Fibroblast of lung (primary cell): Measurements from ENCODE around the gene PROM2. TPM values are rescaled to one million over a fixed set of nuclear protein-coding genes. Genes with fewer than 3 reads are reported as not detected.

Experiments used
- DNase-seq, 2 donors: peaks; one replicate each; pipeline versions ENCODE4 v3.0.0 to v3.0.0-alpha.2; 2010; ENCODE audit warnings: low read depth in 2 of 2
- H2AFZ ChIP-seq: 2 replicates; pipeline ENCODE4 v1.5.1; 2012; ENCODE audit warnings: low read length, control low read depth, inconsistent platforms
- H3K27ac ChIP-seq: 2 replicates; pipeline ENCODE4 v1.5.1; 2011; ENCODE audit warnings: low read length, control low read depth; ENCODE audit not compliant: insufficient read depth
- H3K27me3 ChIP-seq: 2 replicates; pipeline ENCODE4 v1.5.1; 2011; ENCODE audit warnings: mild to moderate bottlenecking, low read length; ENCODE audit not compliant: control insufficient read depth, insufficient read depth
- H3K36me3 ChIP-seq: 2 replicates; pipeline ENCODE4 v1.5.1; 2011; ENCODE audit warnings: low read length; ENCODE audit not compliant: control insufficient read depth, insufficient read depth
- H3K4me1 ChIP-seq: 2 replicates; pipeline ENCODE4 v1.5.1; 2011; ENCODE audit warnings: low read length; ENCODE audit not compliant: control insufficient read depth, insufficient read depth; ENCODE audit errors: extremely low read depth
- H3K4me2 ChIP-seq: 2 replicates; pipeline ENCODE4 v1.5.1; 2011; ENCODE audit warnings: low read length, control low read depth; ENCODE audit not compliant: insufficient read depth; ENCODE audit errors: extremely low read depth
- H3K4me3 ChIP-seq, 4 experiments: fragments of 200-600 bp in 1 of 4; sonication (generic) in 1 of 4; replicated peaks in 1 of 4; 2 replicates each; pipeline ENCODE4 v1.5.1; 2011 to 2016; ENCODE audit warnings: low read length in 4 of 4, low read depth in 3 of 4, mild to moderate bottlenecking in 3 of 4, control low read depth in 2 of 4, inconsistent platforms in 1 of 4, mixed read lengths in 1 of 4; ENCODE audit not compliant: insufficient read depth in 1 of 4; ENCODE audit errors: control extremely low read depth in 1 of 4
- H3K79me2 ChIP-seq: 2 replicates; pipeline ENCODE4 v1.5.1; 2012; ENCODE audit warnings: mild to moderate bottlenecking, low read length, inconsistent platforms; ENCODE audit not compliant: control insufficient read depth, insufficient read depth
- H3K9ac ChIP-seq: 2 replicates; pipeline ENCODE4 v1.5.1; 2011; ENCODE audit warnings: mild to moderate bottlenecking, low read length, control low read depth; ENCODE audit not compliant: insufficient read depth
- H3K9me3 ChIP-seq: 2 replicates; pipeline ENCODE4 v1.5.1; 2012; ENCODE audit warnings: low read depth, low read length; ENCODE audit not compliant: control insufficient read depth, insufficient read depth
- H4K20me1 ChIP-seq: 2 replicates; pipeline ENCODE4 v1.5.1; 2011; ENCODE audit warnings: low read length; ENCODE audit not compliant: control insufficient read depth, insufficient read depth; ENCODE audit errors: extremely low read depth
- EZH2 ChIP-seq: IDR thresholded peaks from 2 replicates; pipeline ENCODE4 v1.5.1; 2012; ENCODE audit warnings: low read length, control low read depth, mild to moderate bottlenecking; ENCODE audit errors: missing control alignments
- polyA plus RNA-seq, 2 donors: library from polyadenylated mRNA; depleted of rRNA in 1 of 2; stranded (reverse) in 1 of 2; unstranded in 1 of 2; fragments of >200 nt; gene quantifications; 2 replicates each; pipeline ENCODE4 v1.2.1, GENCODE V29; 2011 to 2012; ENCODE audit warnings: missing spikeins in 1 of 2
- total RNA-seq: library from RNA; depleted of rRNA; stranded (reverse); fragments of >200 nt; gene quantifications from 2 replicates; pipeline ENCODE4 v1.2.1, GENCODE V29; 2014
- TF ChIP-seq, protein P1 (sequence below), 2 donors: IDR thresholded peaks in 1 of 2; conservative IDR thresholded peaks in 1 of 2; 1 replicate in 1 of 2; 2 replicates in 1 of 2; pipeline ENCODE4 v1.5.1; 2011 to 2012; ENCODE audit warnings: low read length in 2 of 2, control low read depth in 1 of 2, inconsistent platforms in 1 of 2, low read depth in 1 of 2, mild to moderate bottlenecking in 1 of 2

PROM2 gene
- total and polyA plus RNA-seq, 2 donors (not counting 1 experiment from before 2014, with no cell fraction given): 0.05 to 0.33 TPM

DNA sequence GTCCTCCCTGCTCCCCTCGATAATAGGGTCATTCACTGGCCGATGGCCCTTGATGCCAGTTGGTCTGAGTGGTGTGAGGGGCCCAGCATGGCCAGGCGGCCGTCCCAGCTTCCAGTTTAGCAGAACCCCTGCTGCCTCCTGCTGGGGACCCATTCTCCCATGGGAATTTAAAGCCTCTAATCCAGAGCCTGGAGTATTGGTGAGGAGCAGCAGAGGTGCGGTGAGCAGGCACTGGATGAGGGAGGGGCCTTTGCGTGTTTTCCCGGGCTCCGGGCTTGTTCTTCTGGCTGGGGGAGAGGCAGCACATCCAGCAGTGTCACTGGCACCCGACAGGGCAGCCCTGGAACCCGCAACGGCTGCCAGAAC, 40.3 kb downstream of the PROM2 start:
- H3K27ac ChIP-seq: no peak overlapping the region
- no peak overlapping the region for H3K4me2 ChIP-seq
- no peaks in the 10 kb centered on the region for H3K9me3 ChIP-seq
- no peaks in the 10 kb centered on the region for H3K27me3 ChIP-seq
- no peak overlapping the region for H3K4me3 ChIP-seq
- H2AFZ ChIP-seq: no peak overlapping the region
- no peaks in the 10 kb centered on the region for H3K79me2 ChIP-seq
- H3K4me1 ChIP-seq: peaks cover 2% of the 10 kb centered on the region
- no peak overlapping the region for H3K9ac ChIP-seq
- H4K20me1 ChIP-seq: no peaks in the 10 kb centered on the region
- TF ChIP-seq EZH2: no peak
- TF ChIP-seq, protein P1, sequence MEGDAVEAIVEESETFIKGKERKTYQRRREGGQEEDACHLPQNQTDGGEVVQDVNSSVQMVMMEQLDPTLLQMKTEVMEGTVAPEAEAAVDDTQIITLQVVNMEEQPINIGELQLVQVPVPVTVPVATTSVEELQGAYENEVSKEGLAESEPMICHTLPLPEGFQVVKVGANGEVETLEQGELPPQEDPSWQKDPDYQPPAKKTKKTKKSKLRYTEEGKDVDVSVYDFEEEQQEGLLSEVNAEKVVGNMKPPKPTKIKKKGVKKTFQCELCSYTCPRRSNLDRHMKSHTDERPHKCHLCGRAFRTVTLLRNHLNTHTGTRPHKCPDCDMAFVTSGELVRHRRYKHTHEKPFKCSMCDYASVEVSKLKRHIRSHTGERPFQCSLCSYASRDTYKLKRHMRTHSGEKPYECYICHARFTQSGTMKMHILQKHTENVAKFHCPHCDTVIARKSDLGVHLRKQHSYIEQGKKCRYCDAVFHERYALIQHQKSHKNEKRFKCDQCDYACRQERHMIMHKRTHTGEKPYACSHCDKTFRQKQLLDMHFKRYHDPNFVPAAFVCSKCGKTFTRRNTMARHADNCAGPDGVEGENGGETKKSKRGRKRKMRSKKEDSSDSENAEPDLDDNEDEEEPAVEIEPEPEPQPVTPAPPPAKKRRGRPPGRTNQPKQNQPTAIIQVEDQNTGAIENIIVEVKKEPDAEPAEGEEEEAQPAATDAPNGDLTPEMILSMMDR (conservative IDR thresholded peaks at IDR 0.05 in 1 of 2, IDR thresholded peaks at IDR 0.05 in 1 of 2; ENCODE audit: low read depth in 1 of 2, low read length in 2 of 2): no peak
- no peaks in the 10 kb centered on the region for H3K36me3 ChIP-seq
- no peak for DNase-seq

DNA sequence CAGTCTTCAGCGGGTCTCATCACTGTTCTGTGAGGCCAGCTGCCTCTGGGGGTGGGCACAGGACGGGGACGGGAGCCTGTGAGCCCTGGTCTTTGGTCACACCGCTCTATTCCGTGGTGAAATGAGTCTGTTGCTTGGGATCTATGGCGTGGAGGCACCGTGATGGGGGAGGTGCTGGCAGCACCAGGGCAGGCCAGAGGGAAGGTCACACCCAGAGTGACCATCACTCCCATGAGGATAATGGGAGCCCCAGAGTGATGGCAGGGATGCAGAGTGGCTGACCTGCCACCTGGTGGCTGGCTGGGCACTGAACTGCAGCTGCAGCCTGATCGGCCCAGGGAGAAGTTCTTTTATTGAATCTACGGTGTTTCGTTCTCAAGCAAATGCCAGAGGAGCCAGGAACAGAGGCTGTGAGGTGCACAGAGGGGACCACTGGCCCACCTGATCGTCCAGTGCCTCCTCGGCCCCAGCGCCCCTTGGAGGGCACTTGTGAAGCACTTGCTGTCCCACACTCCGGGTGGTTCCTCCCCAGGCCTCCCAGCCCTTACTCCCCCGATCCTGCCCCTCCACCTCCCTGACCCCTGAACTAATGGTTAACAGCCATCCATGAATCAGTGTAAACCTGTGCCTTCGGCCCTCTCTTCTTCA, 40.8 kb downstream of the PROM2 start:
- no peak overlapping the region for H3K9ac ChIP-seq
- H3K9me3 ChIP-seq: no peaks in the 10 kb centered on the region
- no peak overlapping the region for H3K4me2 ChIP-seq
- H2AFZ ChIP-seq: no peak overlapping the region
- H3K27ac ChIP-seq: no peak overlapping the region
- DNase-seq: peak; percentile 36 to 50
- TF ChIP-seq, protein P1 (conservative IDR thresholded peaks at IDR 0.05 in 1 of 2, IDR thresholded peaks at IDR 0.05 in 1 of 2; ENCODE audit: low read depth in 1 of 2, low read length in 2 of 2): peak; percentile 34 to 74
- TF ChIP-seq EZH2: no peak
- H3K27me3 ChIP-seq: no peaks in the 10 kb centered on the region
- H3K4me1 ChIP-seq: peaks cover 2% of the 10 kb centered on the region
- H3K79me2 ChIP-seq: no peaks in the 10 kb centered on the region
- H3K36me3 ChIP-seq: no peaks in the 10 kb centered on the region
- H4K20me1 ChIP-seq: no peaks in the 10 kb centered on the region
- no peak overlapping the region for H3K4me3 ChIP-seq

DNA sequence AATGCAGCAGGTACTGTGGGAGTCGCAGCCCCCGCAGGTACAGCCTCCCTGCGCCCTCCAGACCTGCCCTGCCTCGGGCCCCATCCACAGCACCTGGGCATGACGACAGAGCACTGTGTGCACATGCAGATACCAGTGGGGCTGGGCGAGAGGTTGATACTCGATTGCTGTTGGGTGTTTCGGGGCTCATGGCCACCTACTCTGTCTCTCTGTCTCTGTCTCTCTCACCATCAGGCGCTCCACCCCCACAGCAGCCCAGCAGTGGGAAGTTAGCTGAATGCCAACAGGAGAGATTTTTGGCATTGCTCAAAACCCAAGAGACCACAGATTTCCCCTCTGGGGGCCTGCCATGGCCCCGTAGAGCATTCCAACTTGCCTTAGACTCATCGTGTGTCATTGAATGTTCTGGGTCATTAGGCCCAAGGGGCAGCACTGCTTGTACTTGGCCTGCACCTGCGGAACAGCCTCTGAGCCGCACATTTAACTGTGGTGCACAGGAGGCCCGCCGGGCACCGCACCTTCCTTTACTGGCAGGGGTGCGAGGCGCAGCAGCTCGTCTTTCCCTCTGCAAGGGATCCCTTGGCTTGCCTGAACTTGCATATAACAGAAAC, 41.7 kb downstream of the PROM2 start:
- Histone ChIP-seq H4K20me1 (no peaks in the 10 kb centered on the region), H2AFZ (no peak overlapping the region), H3K27me3 (no peaks in the 10 kb centered on the region), H3K79me2 (no peaks in the 10 kb centered on the region), H3K36me3 (no peaks in the 10 kb centered on the region), H3K4me2 (no peak overlapping the region), H3K4me3 (no peak overlapping the region), H3K27ac (no peak overlapping the region), H3K9me3 (no peaks in the 10 kb centered on the region), H3K4me1 (peaks cover 2% of the 10 kb centered on the region), H3K9ac (no peak overlapping the region)
- TF ChIP-seq EZH2: no peak
- TF ChIP-seq, protein P1 (conservative IDR thresholded peaks at IDR 0.05 in 1 of 2, IDR thresholded peaks at IDR 0.05 in 1 of 2; ENCODE audit: low read depth in 1 of 2, low read length in 2 of 2): no peak
- DNase-seq: peak; percentile 77 to 91
